GM21576 (cell line): Measurements from ENCODE around the gene ZNF580.

Experiments used
- ATAC-seq: cut with Tn5 transposase; IDR thresholded peaks from one replicate; pipeline ENCODE4 v1.9.1; 2021; ENCODE audit warnings: mild to moderate bottlenecking, moderate library complexity; ENCODE audit not compliant: unreplicated experiment

Gene ZNF580

DNA sequence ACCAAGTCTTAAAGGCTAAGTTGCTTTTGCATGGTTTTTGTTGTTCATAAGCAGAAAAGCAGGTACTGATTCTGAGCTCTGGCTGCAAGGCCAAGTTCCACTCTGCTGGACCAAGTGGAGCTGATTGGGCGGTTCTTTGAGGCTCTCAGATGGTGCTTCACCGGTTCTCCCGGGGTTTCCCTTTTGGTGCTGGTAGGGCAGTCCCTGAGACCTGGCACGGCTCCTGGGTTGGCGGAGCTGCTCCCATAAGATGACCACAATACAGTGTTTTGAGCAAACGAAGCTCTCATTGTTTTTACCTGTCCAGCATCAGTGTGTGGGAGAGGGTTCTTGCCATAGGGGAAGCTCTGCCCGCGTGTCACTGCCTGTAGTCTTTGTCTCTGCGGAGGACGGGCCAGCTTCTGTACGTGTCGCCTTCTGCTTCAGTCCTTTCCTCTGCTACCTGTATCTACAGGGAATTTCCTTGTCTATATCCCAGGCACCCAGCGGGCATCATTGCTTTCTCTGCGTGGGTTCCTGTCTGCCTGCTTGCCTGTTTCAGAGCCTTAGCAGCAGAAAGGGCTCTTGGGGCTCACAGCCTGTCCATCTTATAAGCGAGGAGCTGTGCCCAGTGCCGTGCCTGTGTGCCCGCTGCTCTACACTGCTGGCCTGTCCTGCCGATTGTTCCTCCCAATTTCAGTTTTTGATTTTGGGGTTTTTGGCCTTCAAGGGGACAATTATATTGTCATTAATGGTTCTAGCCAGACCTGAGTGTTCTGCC lies 16.4 kb downstream of the ZNF580 start:
- ATAC-seq, result no peak

DNA sequence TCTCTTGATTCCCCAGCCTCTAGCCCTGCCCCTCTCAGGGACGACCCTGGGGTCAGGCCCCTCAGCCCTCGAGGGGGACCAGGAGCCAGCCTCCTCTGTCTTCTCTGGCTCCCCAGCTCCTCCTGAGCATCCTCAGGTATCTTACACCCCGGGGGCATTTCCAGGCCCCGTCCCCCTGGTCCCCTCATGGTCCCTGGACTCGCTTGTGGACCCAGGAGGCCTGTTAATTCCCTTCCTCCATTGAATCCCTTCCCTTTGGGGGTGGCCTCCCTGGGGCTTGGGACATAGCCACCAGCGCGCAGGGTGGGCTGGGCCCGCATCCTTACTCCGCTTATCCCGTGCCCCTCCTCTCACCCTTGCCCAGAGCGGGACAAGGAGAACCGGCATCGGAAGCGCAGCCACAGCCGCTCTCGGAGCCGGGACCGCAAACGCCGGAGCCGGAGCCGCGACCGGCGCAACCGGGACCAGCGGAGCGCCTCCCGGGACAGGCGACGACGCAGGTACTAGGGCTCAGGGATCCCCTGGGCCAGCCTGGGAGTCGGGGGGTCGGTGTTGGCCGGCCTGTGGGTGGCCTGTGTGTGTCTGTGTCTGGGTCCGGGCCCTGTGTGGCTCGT lies 18.2 kb downstream of the ZNF580 start:
- no peak for ATAC-seq

DNA sequence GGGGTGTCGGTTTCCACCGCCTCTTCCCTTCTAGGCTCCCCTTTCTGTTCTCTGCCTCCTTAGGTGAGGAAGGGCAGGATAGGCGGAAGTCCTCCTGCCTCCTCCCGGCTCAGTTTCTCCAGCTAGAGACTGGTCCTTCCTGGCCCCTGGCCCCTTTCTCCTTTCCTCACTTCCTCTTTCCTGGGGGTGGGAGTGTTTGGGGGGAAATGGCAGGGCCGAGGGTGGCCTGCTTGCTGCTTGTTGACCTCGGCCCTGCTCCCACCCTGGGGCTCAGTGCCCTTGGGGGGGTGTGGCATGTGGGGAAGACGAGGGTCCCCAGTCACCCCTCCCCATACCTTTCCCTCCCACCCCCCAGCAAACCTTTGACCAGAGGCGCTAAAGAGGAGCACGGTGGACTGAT lies 19.0 kb downstream of the ZNF580 start:
- no peak for ATAC-seq

DNA sequence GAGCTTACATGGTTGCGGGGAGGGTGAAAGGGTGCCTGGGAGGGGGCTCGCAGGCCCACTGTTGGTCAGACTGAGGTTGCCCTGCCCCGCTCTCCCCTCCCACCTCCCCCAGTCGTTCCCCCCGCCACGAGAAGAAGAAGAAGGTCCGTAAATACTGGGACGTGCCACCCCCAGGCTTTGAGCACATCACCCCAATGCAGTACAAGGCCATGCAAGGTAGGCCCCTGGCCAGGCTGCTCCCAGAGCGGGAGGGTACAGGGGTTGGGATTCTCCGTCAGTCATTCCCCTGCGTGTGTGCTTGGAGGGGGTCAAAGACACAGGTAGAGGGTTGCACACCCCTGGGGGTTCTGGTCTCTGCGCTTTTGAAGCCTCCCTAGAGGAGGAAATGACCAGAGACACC lies 19.6 kb downstream of the ZNF580 start:
- ATAC-seq, result no peak

DNA sequence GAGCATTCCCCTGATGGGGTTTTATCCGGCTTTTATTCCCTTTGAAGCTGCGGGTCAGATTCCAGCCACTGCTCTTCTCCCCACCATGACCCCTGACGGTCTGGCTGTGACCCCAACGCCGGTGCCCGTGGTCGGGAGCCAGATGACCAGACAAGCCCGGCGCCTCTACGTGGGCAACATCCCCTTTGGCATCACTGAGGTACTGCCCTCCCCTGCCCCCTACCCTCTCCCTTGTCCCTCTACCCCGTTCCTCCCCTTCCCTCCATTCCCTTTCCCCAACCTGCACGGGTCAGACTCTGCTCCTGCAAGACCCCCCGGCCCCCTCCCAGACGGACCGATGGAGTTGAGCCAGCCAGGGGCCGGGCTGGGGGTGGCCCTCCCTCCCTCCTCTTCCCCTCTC lies 20.2 kb downstream of the ZNF580 start:
- no peak for ATAC-seq

DNA sequence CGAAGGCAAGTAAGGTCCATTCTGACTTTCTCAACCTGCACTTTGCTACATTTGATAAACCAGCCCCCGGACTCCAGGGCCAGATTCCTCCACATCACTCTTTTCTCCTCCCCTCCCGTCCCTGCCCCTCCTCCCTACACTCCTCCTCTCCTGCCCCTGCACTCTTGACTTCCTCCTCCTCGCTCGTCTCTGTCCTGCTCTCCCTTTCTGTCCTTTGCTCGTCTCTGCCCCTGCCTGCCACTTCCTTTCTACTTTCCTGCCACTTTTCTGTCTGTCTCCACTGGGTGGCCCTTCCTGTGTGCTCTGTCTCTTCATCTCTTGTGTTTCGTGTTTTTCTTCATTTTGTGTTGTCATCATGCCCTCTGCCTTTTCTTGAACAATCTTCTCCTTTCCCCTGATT lies 21.0 kb downstream of the ZNF580 start:
- no peak for ATAC-seq

DNA sequence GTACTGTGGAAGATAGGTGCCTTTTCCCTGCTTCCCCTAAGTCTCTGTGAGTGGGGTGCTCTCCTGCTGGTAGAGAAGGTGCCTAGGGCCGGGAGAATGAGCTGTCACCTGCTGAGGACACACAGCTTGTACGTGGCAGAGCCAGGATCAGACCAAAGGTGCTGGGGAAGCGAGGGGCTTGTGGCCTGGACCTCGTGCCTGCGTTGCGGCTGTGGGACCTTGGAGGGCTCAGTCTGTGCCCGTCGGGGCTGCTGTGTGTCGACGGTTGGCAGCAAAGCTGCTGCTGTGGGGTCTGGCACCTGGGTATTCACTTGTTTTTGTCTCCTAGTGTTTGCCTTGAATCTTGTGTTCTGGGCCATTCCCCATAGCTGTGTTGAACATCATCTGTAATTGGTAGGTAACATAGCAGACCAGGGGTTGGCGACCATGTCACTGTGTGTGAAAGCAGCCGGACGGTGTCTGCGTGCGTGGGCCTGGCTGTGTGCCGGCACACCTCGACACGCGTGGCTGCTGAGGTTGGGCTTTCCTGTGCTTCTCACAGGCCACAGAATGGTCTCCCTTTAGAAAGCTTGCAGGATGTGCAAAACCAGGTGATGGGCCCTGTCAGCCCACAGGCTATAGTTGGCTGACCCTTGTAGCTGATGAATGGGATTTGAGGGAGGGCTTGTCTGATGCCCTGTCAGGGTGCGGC lies 23.2 kb downstream of the ZNF580 start:
- no peak for ATAC-seq

DNA sequence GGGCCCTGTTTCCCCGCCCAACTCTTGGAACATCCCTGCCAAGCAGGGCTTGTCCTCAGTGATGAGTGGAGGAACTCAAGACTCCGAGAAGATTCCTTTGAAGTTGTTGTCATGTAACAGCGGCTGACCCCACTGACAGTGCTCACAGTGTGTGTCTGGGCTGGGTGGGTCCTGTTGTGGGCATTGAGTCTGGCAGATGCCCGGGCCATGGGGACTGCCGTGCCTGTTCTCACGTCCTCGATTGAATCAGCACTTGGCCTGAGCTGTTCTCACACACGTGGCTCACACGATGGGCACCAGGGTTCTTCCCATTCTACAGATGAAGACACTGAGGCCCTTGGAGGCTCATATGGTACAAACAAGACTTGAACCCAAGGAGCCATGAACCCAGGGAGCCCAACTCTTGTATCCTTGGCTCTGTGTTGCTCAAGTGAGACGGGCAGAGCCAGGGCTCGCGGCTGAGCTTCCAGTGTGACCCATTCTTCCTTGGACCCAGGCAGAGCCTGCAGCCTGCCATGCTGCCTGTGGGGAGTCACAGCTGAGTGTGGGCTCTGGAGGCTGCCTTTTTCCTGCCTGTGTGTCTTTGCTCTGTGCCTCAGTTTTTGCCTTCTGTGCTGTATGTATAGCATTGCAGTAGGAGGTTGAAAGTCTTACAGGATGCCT lies 25.7 kb downstream of the ZNF580 start:
- ATAC-seq, result no peak

DNA sequence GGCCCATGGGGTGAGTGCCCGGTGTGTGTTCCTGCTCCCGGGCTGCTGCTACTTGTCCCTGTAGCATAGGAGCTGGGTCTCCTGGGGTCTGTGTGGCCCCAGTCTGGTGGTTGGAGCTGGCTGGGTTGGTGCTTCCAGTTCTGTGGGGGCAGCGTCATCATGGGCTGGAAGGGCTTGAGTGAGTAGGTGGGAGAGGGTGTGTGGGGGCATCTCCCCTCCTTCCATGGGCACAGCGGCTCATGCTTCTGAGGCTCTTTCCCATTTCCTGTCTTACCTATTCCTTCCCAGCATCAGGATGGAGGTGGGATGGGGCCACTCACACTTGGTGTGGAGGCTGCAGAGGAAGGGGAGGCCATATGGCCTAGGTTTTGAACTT lies 26.2 kb downstream of the ZNF580 start:
- no peak for ATAC-seq

DNA sequence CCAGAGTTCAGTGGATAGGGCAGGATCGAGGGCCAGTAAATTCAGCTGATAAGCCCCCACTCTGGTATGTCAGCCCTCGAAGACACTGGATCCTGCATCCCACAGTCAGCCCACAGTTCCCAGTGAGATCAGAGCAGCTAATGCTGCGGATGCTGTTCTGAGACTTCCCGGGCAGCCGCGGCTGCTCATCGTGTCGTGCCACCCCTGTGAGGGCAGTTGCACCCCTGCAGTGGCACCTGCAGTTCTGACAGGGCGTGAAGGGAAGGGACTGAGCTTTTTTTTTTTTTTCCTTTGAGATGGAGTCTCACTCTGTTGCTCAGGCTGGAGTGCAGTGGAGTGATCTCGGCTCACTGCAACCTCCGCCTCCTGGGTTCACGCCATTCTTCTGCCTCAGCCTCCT lies 26.7 kb downstream of the ZNF580 start:
- ATAC-seq, result no peak

DNA sequence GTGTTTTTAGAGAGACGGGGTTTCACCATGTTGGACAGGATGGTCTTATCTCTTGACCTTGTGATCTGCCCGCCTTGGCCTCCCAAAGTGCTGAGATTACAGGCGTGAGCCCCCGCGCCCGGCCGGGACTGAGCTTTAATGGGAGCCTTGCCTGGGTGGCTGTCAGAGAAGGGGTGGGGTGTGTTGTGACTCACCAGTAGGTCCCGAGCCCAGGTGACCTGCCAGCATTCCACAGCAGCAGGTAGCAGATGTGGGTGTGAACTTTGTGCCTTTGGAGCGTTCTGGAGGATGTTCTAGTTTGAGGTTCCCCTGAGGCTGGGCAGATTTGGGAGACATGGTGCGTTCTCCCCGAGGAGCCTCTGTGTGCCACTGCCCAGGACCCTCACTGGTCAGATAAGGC lies 27.2 kb downstream of the ZNF580 start:
- ATAC-seq, result no peak

DNA sequence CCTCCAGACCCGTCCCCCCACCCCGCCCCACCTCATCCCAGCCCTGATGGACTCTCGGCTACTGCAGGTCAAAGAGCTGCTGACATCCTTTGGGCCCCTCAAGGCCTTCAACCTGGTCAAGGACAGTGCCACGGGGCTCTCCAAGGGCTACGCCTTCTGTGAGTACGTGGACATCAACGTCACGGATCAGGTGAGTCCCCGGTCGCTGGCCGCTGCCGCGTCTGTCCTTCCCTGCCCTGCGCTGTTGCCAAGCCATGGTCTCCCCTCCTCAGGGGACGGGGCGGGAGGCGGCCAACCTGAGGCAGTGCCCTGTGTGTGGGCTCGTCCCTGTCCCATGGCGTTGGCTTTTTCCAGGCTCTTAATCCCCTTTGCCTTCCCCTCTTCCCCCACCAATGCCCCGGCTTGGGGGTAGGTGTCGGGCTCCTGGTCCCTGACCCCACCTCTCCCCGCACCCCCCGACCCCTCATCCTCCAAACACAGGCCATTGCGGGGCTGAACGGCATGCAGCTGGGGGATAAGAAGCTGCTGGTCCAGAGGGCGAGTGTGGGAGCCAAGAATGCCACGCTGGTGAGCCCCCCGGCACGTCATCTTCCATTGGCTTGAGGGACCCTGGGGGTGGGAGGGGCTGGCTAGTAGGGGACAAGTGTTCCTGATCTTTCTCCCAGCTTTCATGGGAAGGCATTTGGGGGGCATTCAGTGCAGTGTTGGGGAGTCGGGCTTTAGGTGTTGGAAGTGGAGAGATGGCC lies 28.0 kb downstream of the ZNF580 start:
- no peak for ATAC-seq

DNA sequence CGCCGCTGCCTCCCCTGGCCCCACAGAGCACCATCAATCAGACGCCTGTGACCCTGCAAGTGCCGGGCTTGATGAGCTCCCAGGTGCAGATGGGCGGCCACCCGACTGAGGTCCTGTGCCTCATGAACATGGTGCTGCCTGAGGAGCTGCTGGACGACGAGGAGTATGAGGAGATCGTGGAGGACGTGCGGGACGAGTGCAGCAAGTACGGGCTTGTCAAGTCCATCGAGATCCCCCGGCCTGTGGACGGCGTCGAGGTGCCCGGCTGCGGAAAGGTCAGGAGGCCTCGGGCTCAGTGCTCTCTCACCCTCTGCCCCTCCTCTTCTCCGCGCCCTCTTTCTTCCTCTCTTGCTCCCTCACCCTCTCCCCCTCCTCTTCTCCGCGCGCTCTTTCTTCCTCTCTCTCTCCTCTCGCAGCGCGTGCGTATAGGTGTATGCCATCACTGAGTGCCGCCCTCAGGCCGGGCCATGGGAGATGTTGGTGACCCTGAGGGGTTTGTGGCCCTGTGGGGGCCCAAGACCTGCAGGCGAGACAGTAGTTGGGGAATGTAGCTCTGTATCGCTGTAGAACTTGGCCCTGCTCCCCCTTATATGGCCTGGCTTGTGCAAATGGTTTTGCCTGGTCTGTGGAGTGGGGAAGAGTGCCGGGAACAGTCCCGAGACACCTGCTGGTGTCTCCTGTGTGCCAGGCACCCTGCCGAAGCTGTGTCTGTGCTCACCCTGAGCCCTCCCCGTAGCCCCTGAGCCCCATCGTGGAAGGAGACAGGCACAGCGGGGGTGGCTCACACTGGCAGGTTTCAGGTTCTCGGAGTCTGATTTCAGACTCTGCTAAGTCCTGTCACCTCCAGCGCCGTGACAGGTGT lies 28.8 kb downstream of the ZNF580 start:
- no peak for ATAC-seq

DNA sequence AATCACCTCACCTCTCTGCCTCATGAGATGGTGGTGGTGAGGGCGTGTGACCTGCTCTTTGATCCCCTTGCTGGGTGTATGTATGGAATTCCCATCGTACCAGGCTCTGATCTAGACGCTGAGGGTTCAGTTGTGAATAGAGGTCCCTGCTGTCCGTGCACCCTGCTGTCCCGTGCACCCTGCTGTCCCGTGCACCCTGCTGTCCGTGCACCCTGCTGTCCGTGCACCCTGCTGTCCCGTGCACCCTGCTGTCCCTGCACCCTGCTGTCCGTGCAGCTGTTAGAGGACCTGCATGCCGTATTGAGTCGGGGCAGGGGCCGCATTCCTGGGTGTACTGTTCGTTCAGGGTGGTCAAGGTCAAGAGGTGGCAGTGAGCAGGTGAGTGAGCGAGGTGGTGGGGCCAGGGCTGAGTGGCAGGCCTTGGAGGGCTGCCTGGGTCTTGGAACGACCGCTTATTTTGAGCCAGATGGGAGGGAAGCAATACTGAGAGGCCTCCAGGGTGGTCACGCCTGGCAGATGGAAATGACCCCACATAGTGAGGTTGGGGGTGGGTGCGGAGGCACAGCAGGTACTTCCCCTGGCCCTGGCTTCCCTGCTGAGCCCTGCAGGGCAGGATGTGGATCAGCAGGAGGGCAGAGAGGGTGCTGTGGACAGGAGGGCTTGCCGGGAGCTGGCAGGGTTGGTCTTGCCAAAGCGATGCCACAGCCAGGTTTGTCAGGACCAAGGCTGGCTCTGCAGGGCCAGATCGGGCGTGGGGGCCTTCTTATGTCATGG lies 29.7 kb downstream of the ZNF580 start:
- no peak for ATAC-seq

DNA sequence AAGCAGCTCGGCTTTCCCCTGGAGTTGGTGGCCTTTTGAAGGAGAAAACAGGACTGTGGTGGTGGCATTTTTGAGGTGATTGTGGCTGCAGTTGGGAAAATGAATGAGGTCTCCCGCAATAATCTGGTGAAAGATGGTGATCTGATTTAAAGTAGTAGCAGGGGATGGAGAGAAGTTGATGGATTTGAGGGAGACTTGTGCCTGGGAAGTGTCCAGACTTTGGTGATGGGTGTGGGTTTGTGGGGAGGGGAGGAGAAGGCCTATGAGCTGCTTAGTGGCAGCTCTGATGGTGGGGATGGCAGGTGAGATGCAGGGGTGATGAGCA lies 30.2 kb downstream of the ZNF580 start:
- no peak for ATAC-seq

DNA sequence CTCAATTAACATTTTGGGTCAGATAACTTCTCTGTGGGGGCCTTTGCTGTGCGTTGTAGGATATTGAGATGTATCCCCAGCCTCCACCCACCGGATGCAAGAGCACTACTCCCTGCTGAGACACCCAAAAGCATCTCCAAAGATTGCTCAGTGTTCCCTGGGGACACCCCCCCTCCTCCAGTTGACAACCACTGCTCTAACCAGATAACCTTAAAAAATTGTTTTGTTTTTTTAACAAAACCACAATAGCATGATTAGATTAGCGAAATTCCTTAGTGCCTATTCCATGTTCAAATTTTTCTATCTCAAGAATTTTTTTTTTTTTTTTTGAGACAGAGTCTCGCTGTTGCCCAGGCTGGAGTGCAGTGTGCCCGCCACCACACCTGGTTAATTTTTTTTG lies 31.6 kb downstream of the ZNF580 start:
- no peak for ATAC-seq

DNA sequence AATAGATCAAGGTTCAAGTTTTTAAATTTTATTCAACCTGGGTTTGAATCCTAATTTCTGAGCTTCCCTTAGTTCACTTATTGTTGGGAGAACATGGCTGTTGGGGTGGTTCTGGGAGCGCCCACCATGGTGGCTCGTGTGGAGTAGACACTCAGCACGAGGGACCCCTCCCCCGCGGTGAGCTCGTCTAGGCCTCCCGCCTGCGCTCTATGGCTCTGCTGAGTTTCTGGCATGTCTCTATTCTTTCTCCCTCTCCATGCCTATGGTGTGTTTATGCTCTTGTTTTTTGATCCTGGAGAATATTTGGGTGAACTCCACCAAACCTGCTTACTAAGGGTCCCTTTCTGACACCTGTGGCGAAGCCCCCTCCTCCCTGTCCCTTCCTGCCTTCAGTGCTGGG lies 32.7 kb downstream of the ZNF580 start:
- ATAC-seq, result no peak

DNA sequence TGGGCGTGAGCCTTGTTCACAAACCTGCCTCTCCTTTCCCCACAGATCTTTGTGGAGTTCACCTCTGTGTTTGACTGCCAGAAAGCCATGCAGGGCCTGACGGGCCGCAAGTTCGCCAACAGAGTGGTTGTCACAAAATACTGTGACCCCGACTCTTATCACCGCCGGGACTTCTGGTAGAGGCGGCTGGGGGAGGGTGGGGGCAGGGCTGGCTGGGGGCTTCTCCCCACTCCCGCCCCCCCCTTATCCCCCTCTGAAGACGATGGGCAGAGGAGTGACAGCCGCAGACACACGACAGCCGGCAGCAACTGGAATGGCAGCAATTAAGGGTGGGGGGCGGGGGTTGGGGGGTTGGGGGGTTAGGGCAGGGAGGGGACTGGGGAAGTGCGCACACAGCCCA lies 33.1 kb downstream of the ZNF580 start:
- ATAC-seq, result no peak

DNA sequence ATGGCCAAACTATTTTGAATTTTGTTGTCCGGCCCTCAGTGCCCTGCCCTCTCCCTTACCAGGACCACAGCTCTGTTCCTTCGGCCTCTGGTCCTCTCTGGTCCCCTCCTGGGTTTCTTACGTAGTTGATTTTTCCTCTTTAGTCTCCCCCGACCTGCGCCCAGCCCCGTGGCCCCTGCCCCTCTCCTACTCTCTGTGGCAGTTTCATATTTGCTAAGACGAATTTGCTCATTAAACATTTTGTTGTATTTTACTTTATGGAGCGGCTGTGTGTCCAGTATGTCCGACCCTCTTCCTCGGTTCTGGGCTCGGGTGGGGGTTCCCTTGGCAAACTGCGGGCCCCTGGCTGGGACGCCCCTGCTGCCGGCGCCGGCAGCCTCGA lies 33.6 kb downstream of the ZNF580 start:
- no peak for ATAC-seq
